Neural progenitor cell (in vitro differentiated cells): Measurements from ENCODE around the gene SLC31A2. TPM values are rescaled to one million over a fixed set of nuclear protein-coding genes. Genes with fewer than 3 reads are reported as not detected.
"Not testable (repeated sequence)": the region's sequence is repeated elsewhere in the genome, so short reads cannot be mapped to it uniquely, and the experiment has no call there.

Experiments
- DNase-seq: peaks from one replicate; pipeline ENCODE4 v3.0.0-alpha.2; 2016; ENCODE audit warnings: low spot score
- H2AFZ ChIP-seq: fragments of 200-600 bp; sonication (generic); replicated peaks from 2 replicates; pipeline ENCODE4 v1.6.1; 2016; ENCODE audit warnings: antibody characterized with exemption
- H3F3A ChIP-seq: fragments of 200-600 bp; sonication (generic); 2 replicates; pipeline ENCODE4 v1.6.1; 2016; ENCODE audit warnings: antibody characterized with exemption, low read depth
- H3K27ac ChIP-seq: fragments of 200-600 bp; sonication (generic); 2 replicates; pipeline ENCODE4 v1.5.1; 2016; ENCODE audit warnings: mild to moderate bottlenecking
- H3K27me3 ChIP-seq: fragments of 200-600 bp; sonication (generic); 2 replicates; pipeline ENCODE4 v1.6.1; 2016; ENCODE audit warnings: mild to moderate bottlenecking, moderate library complexity
- H3K36me3 ChIP-seq: fragments of 200-600 bp; sonication (generic); 2 replicates; pipeline ENCODE4 v1.5.1; 2016
- H3K4me1 ChIP-seq: fragments of 200-600 bp; sonication (generic); 2 replicates; pipeline ENCODE4 v1.6.1; 2016; ENCODE audit warnings: mixed run types
- H3K4me2 ChIP-seq: fragments of 200-600 bp; sonication (generic); 2 replicates; pipeline ENCODE4 v1.6.1; 2016
- H3K4me3 ChIP-seq: fragments of 200-600 bp; sonication (generic); 2 replicates; pipeline ENCODE4 v1.5.1; 2016
- H3K79me2 ChIP-seq: fragments of 200-600 bp; sonication (generic); 2 replicates; pipeline ENCODE4 v1.6.1; 2016; ENCODE audit warnings: low read depth
- H3K9ac ChIP-seq: fragments of 200-600 bp; sonication (generic); 2 replicates; pipeline ENCODE4 v1.6.1; 2016
- H3K9me3 ChIP-seq: fragments of 200-600 bp; sonication (generic); 2 replicates; pipeline ENCODE4 v1.5.1; 2016; ENCODE audit warnings: low read depth
- H4K20me1 ChIP-seq: fragments of 200-600 bp; sonication (generic); 2 replicates; pipeline ENCODE4 v1.6.1; 2016; ENCODE audit warnings: low read depth
- H3K27ac Mint-ChIP-seq: 3 replicates; pipeline ENCODE4 v1.8.0; 2021; ENCODE audit warnings: mixed read lengths
- H3K27me3 Mint-ChIP-seq: 2 replicates; pipeline ENCODE4 v1.8.0; 2022; ENCODE audit warnings: low read depth, mild to moderate bottlenecking, inconsistent platforms, moderate library complexity, mixed read lengths; ENCODE audit not compliant: insufficient read depth
- H3K36me3 Mint-ChIP-seq: 3 replicates; pipeline ENCODE4 v1.8.0; 2021; ENCODE audit warnings: mixed read lengths
- H3K4me1 Mint-ChIP-seq: 3 replicates; pipeline ENCODE4 v1.8.0; 2021; ENCODE audit warnings: mixed read lengths
- H3K4me3 Mint-ChIP-seq: 3 replicates; pipeline ENCODE4 v1.8.0; 2021; ENCODE audit warnings: mild to moderate bottlenecking, moderate library complexity, mixed read lengths
- H3K9me3 Mint-ChIP-seq: 3 replicates; pipeline ENCODE4 v1.8.0; 2020; ENCODE audit warnings: mixed read lengths
- EZH2 ChIP-seq: fragments of 200-600 bp; sonication (generic); IDR thresholded peaks from 2 replicates; pipeline ENCODE4 v1.6.1; 2017; ENCODE audit warnings: antibody characterized with exemption, mild to moderate bottlenecking, moderate library complexity
- EZH2phosphoT487 ChIP-seq: fragments of 200-600 bp; sonication (generic); IDR thresholded peaks from 2 replicates; pipeline ENCODE4 v1.6.1; 2017; ENCODE audit warnings: antibody characterized with exemption
- total RNA-seq: library from RNA; depleted of rRNA; stranded (reverse); fragments of >200 nt; gene quantifications from 2 replicates; pipeline ENCODE4 v1.2.3, GENCODE V29; 2015; ENCODE audit warnings: low replicate concordance
- TF ChIP-seq, protein P1 (sequence below): fragments of 200-600 bp; sonication (generic); IDR thresholded peaks from 2 replicates; pipeline ENCODE4 v1.5.1; 2017; ENCODE audit warnings: antibody characterized with exemption, mild to moderate bottlenecking

Gene SLC31A2
- total RNA-seq, 1 donor from 2014 or later: 0.34 TPM

DNA sequence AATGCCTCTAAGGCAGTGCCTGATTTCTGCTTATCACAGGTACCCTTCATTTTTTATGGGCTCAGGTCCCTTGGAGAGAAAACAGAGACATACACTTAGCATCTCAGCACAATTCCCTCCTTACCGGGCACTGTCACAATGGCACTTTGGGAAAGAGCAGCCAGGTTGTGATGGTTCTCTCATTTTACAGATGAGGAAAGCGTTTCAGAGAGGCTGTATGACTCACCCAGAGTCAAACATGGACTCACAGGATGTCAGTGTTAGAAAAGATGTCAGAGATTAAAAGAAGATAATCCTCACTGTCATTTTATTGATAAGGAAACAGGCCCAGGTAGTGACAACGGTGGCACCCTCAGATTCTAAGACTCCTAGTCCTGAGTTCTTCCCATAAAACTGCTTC is 12.0 kb upstream of the SLC31A2 start:
- no peak for DNase-seq
- Histone ChIP-seq H4K20me1 (no peaks in the 10 kb centered on the region), H3F3A (no peaks in the 10 kb centered on the region), H3K27me3 (no peaks in the 10 kb centered on the region), H3K36me3 (no peaks in the 10 kb centered on the region), H3K4me3 (no peak overlapping the region), H3K9me3 (no peaks in the 10 kb centered on the region), H3K4me1 (no peaks in the 10 kb centered on the region), H3K4me2 (no peak overlapping the region), H2AFZ (no peak overlapping the region), H3K9ac (no peak overlapping the region), H3K27ac (no peak overlapping the region), H3K79me2 (no peaks in the 10 kb centered on the region)
- peaks cover 20% of the 10 kb centered on the region for H3K9me3 Mint-ChIP-seq
- H3K36me3 Mint-ChIP-seq: no peaks in the 10 kb centered on the region
- H3K4me1 Mint-ChIP-seq: peaks cover 12% of the 10 kb centered on the region
- TF ChIP-seq, protein P1, sequence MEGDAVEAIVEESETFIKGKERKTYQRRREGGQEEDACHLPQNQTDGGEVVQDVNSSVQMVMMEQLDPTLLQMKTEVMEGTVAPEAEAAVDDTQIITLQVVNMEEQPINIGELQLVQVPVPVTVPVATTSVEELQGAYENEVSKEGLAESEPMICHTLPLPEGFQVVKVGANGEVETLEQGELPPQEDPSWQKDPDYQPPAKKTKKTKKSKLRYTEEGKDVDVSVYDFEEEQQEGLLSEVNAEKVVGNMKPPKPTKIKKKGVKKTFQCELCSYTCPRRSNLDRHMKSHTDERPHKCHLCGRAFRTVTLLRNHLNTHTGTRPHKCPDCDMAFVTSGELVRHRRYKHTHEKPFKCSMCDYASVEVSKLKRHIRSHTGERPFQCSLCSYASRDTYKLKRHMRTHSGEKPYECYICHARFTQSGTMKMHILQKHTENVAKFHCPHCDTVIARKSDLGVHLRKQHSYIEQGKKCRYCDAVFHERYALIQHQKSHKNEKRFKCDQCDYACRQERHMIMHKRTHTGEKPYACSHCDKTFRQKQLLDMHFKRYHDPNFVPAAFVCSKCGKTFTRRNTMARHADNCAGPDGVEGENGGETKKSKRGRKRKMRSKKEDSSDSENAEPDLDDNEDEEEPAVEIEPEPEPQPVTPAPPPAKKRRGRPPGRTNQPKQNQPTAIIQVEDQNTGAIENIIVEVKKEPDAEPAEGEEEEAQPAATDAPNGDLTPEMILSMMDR: no peak
- TF ChIP-seq EZH2phosphoT487 (no peak), EZH2 (no peak)
- H3K27ac Mint-ChIP-seq: no peak overlapping the region
- H3K27me3 Mint-ChIP-seq: peaks cover 13% of the 10 kb centered on the region
- no peak overlapping the region for H3K4me3 Mint-ChIP-seq

DNA sequence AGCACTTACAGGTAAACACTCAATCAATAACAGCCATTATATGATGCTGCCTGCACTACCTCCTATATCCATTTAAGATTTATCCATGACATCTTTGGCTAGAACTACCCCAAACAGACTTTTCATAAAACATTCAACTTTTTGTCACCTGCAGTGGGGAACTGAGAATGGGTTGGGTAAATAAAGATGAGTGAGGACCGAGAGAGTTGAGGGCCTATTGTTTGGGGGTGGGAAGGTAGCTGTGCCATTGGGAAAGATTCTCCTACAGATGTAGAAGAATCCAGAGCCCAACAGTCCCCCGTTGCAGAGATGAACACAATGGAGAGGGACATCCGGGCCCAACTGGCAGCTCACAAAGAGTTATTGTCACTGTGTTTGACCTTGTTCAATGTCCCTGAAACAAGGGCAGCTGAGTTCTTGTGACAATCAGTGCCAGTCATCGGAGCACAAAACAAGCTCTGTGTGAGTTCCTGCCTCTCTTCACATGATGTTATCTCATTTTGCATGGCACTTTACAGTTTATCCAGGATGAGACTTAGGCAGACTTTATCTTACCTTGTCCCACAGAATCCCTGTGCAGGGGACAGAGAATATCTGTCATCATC is 11.5 kb upstream of the SLC31A2 start:
- Histone ChIP-seq H3K27ac (no peak overlapping the region), H2AFZ (no peak overlapping the region), H3F3A (no peaks in the 10 kb centered on the region), H3K27me3 (no peaks in the 10 kb centered on the region), H3K9ac (no peak overlapping the region), H3K4me1 (no peaks in the 10 kb centered on the region), H3K4me2 (no peak overlapping the region), H3K36me3 (no peaks in the 10 kb centered on the region), H3K9me3 (no peaks in the 10 kb centered on the region), H4K20me1 (no peaks in the 10 kb centered on the region), H3K79me2 (no peaks in the 10 kb centered on the region), H3K4me3 (no peak overlapping the region)
- no peak for DNase-seq
- Mint-ChIP-seq H3K27me3 (peaks cover 9% of the 10 kb centered on the region), H3K36me3 (no peaks in the 10 kb centered on the region), H3K4me1 (peaks cover 12% of the 10 kb centered on the region), H3K9me3 (peaks cover 20% of the 10 kb centered on the region), H3K4me3 (no peak overlapping the region), H3K27ac (no peak overlapping the region)
- no peak for TF ChIP-seq EZH2
- TF ChIP-seq, protein P1: no peak
- TF ChIP-seq EZH2phosphoT487: no peak

DNA sequence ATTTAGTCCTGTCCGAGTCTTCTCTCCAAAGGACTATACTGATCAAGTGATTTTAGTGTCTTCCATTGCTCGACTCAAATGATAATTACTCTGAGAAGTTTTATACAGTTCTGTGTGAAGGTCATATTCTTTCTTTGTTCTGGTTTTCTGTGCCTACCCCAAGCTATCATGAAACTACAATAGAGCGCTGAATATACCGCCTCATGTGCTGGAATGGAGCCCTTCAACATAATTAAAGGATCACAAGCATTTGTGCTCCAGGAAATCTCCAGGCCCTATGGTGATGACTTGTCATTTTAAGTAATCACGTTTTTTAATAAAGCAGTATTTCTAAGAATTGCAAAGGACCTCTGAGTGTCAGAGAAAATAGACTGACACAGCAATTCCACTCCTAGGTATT is 10.9 kb upstream of the SLC31A2 start:
- Histone ChIP-seq H4K20me1 (no peaks in the 10 kb centered on the region), H3K27me3 (no peaks in the 10 kb centered on the region), H3K9me3 (no peaks in the 10 kb centered on the region), H3K4me3 (no peak overlapping the region), H3K4me2 (no peak overlapping the region), H3K79me2 (no peaks in the 10 kb centered on the region), H3F3A (no peaks in the 10 kb centered on the region), H3K4me1 (no peaks in the 10 kb centered on the region), H3K9ac (no peak overlapping the region), H3K27ac (no peak overlapping the region), H3K36me3 (no peaks in the 10 kb centered on the region), H2AFZ (no peak overlapping the region)
- TF ChIP-seq, protein P1: no peak
- TF ChIP-seq EZH2 (no peak), EZH2phosphoT487 (no peak)
- no peaks in the 10 kb centered on the region for H3K36me3 Mint-ChIP-seq
- no peak overlapping the region for H3K27ac Mint-ChIP-seq
- H3K9me3 Mint-ChIP-seq: peaks cover 23% of the 10 kb centered on the region
- no peak overlapping the region for H3K4me3 Mint-ChIP-seq
- peaks cover 12% of the 10 kb centered on the region for H3K4me1 Mint-ChIP-seq
- H3K27me3 Mint-ChIP-seq: peaks cover 9% of the 10 kb centered on the region
- no peak for DNase-seq

DNA sequence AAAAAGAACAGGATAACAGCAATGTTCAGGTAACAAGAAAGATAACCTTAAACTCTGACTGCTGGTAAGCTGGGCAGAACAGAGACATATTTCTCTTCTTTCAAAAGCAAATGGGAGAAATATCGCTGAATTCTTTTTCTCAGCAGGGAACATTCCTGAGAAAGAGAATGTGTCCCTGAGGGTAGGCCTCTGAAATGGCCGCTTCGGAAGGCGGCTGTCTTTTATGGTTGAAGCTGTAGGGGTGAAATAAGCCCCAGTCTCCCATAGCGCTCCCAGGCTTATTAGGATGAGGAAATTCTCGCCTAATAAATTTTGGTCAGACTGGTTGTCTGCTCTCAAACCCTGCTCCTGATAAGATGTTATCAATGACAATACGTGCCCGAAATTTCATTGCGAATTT is 9.9 kb upstream of the SLC31A2 start:
- Mint-ChIP-seq H3K9me3 (peaks cover 23% of the 10 kb centered on the region), H3K4me1 (peaks cover 12% of the 10 kb centered on the region)
- H3K27me3 Mint-ChIP-seq, H3K4me3 Mint-ChIP-seq, H3F3A ChIP-seq, H3K36me3 Mint-ChIP-seq, H3K36me3 ChIP-seq, H3K27ac Mint-ChIP-seq, H3K4me1 ChIP-seq, H3K4me2 ChIP-seq, H3K9me3 ChIP-seq, H4K20me1 ChIP-seq, H2AFZ ChIP-seq, H3K79me2 ChIP-seq, H3K4me3 ChIP-seq, H3K27ac ChIP-seq, DNase-seq, H3K9ac ChIP-seq, H3K27me3 ChIP-seq: not testable (repeated sequence)
